NK-92 (cell line): ENCODE measurements around the gene ZNF487.
A peak's percentile ranks its signal among the peaks of the same experiment; 100 is the strongest.
"Not testable (repeated sequence)": the region's sequence is repeated elsewhere in the genome, so short reads cannot be mapped to it uniquely, and the experiment has no call there.

Experiments
- DNase-seq: peaks from one replicate; lab custom pipeline; 2025; ENCODE audit not compliant: unreplicated experiment; lab: John Stamatoyannopoulos, UW

The ZNF487 gene

DNA sequence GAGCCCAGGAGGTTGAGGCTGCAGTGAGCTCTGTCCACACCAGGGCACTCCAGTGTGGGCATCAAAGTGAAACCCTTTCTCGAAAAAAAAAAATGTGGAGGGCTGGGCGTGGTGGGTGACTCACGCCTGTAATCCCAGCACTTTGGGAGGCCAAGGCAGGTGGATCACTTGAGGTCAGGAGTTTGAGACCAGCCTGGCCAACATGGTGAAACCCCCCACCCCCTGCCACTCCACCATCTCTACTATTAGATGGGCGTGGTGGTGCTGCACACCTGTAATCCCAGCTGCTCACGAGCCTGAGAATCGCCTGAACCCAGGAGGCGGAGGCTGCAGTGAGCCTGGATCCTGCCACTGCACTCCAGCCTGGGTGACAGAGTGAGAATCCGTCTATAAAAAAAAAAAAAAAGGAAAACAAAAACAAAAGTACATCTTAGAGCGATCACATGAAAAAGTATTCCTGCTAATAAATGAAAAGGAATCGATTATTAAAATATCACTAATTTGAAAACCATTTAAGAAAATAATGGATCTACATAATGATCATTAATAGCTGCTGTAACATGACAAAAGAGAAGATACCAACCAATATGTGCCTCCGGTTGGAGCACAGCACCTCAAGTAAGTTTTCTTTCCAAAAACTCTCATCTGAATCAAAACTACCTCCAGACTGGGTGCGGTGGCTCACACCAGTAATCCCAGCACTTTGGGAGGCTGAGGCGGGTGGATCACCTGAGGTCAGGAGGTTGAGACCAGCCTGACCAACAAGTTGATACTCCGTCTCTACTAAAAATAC lies 32.8 kb upstream of the ZNF487 start:
- DNase-seq: no peak

DNA sequence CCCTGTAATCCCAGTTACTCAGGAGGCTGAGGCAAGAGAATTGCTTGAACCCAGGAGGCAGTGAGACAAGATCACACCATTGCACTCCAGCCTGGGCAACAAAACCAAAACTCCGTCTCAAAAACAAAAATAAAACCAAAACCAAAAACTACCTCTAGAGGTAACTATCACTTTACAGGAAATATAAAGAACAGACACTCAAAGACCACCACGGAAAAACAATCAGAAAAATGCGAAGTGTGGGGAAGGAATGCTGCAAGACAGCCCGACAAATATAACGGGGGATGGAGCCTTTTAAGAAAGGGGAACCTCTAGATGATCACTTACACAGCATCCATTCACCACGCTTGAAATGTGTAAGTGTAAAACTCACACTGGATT lies 32.2 kb upstream of the ZNF487 start:
- no peak for DNase-seq

DNA sequence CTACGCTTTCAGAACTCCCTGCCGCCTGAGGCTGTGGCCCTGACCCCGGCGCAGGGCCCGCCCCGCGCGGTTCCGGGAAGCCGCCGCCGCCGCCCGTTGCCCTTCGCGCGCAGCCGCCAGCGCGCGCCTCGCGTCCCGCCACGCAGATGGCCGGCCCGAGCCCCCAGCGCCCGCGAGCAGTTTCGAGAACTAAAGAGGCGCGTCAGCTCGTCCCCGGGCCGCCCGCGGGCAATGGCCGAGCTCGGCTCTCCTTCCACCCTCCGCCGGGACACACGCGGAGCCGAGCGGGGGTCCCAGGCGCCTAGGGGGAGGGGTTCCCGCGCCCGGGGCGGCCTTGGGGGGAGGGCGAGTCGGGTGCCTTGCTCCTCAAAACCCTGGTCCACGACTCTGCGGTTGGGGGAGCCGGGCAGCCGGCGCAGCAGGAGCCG lies 29.7 kb upstream of the ZNF487 start:
- DNase-seq: no peak

DNA sequence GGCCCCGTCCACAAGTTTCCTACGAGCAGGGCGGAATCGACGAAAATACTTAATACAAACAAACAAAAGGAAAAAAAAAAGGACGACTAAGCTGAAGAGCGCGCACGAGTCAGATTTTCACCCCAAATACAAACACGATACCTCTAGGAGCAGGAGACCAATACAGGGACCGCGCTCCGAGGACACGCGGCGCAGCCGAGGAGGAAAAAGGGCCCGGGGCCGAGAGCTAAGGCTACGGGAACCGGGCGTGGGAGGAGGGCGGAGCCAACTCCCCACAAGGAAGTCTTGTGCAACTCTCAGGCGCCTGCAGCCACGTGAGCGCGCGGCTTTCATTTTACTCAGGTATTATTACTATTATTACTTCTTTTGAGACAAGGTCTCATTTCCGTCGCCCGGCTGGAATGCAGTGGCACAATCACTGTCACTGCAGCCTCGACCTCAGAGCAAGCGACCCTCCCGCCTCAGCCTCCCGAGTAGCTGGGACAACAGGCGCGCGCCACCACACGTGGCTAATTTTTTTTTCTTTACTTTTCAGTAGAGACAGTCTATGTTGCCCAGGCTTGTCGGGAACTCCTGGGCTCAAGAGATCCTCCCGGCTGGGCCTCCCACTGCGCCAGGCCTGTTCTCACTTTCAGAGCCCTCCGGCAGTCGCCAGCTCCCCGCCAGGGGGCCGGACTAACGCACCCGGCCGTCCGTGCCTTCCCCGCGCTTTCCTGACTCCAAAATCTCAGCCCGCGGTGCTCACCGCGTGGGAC lies 29.2 kb upstream of the ZNF487 start:
- DNase-seq: no peak

DNA sequence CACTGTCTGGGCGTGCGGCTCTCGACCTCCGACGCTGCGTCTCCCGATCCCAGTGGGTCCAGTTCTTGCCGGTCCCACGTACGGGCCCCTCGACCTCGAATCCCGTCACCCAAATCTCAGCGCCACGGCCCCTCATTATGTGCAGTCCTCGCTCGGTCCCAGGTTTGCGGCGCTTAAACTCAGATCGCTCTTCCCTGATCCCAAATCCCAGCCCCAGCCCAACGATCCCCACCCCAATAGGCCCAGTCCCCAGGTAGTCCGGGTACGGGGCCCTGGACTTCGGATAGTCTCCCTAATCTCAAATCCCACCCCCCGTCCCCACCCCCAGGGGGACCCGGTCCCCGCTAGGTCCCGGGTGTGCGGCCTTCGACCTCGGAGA lies 28.6 kb upstream of the ZNF487 start:
- DNase-seq: no peak

DNA sequence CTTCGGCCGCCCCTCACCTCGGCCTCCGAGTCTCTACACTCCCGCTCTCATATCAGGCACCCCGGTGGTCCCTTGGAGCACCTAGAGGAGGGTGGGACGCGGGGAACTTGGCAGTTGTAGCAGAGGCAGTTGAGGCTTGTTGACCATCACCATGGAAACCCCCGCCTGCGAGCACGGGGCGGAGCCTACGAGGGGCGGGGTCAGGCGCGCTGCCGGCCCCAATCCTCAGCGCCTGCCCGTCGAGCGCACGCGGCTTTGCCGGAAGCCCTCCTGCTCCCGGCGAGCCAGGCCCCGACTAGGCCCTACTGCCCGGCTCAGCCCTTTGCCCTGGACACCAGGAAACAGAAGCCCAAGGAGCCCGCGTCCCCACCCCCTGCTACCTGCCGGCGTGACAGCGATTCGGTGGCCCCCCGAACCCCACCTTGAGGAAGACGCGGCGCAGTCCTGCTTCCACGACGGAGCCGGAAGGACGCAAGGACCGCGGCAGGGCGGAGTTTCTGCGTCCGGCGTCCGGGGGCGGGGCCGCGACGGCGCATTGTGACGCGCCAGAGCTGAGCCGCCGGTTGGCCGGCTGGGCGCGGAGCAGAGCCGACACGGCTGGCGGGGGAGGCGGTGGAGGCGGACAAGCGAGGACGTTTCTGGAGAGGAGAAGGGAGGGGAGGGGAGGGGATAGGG lies 28.1 kb upstream of the ZNF487 start, which contains the start of gene HNRNPF:
Gene HNRNPF, minus strand, starts transcription at position 477 of the 675 bp plus-strand sequence. CDS start 21,302 bp downstream, outside the sequence.
- peak; percentile 57 for DNase-seq

DNA sequence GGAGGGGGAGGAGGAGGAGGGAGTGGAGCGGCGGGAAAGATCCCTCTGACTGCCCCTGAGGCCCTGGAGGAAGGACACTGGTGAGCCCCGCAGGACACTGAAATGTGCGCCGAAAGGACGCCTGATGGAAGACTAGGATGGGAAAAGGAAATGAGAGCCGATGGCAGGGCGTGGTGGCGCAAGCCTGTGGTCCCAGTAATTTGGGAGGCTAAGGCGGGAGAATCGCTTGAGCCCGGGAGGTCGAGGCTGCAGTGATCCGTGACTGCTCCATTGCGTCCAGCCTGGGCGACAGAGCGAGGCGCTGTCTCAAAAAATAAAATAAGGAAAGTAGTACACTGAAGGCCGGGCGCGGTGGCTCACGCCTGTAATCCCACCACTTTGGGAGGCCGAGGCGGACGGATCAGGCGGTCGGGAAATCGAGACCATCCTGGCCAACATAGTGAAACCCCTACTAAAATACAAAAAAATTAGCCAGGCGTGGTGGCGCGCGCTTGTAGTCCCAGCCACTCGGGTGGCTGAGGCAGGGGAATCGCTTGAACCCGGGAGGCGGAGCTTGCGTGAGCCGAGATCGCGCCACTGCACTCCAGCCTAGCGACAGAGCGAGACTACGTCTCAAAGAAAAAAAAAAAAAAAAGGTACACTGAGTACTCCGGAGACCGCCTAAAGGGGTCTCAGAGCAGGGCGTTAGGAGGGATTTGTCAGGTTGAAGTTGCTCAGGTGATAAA lies 27.4 kb upstream of the ZNF487 start:
- no peak for DNase-seq

DNA sequence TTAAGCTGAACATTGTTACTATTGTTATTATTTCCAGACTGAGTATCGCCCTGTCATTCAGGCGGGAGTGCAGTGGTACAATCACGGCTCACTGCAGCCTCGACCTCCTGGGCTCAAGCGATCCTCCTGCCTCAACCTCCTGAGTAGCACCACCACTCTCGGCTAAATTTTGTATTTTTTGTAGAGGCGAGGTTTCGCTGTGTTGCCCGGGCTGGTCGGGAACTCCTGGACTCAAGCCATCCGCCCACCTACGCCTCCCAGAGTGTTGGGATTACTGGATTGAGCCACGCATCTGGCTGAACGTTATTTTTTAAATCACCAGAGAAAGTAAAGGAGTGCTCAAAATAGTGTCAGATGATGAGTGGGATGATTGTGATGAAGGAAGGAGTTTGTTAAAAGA lies 26.6 kb upstream of the ZNF487 start:
- DNase-seq: no peak

DNA sequence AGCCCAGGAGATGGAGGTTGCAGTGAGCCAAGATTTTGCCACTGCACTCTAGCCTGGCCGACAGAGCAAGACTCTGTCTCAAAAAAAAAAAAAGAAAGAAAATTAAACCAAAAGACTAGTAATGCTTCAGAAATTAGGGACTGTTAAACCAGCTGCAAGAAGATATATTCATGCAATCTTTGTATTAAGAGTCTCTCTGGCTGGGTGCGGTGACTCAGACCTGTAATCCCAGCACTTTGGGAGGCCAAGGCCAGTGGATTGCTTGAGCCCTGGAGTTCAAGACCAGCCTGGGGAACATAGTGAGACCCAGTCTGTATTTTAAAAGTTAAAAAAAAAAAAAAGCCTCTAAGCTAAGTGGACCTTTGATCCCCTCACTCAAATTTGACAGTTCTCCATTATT lies 25.4 kb upstream of the ZNF487 start:
- no peak for DNase-seq

DNA sequence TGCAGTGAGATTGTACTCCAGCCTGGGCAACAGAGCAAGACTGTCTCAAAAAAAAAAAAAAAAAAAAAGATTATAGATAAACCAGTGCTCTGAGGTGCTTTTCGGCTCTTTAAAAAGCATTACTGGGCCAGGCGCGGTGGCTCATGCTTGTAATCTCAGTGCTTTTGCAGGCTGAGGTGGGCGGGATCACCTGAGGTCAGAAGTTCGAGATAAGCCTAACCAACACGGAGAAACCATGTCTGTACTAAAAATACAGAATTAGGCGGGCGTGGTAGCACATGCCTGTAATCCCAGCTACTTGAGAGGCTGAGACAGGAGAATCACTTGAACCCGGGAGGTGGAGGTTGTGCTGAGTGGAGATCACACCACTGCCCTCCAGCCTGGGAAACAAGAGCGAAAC lies 21.4 kb upstream of the ZNF487 start:
- DNase-seq: no peak

DNA sequence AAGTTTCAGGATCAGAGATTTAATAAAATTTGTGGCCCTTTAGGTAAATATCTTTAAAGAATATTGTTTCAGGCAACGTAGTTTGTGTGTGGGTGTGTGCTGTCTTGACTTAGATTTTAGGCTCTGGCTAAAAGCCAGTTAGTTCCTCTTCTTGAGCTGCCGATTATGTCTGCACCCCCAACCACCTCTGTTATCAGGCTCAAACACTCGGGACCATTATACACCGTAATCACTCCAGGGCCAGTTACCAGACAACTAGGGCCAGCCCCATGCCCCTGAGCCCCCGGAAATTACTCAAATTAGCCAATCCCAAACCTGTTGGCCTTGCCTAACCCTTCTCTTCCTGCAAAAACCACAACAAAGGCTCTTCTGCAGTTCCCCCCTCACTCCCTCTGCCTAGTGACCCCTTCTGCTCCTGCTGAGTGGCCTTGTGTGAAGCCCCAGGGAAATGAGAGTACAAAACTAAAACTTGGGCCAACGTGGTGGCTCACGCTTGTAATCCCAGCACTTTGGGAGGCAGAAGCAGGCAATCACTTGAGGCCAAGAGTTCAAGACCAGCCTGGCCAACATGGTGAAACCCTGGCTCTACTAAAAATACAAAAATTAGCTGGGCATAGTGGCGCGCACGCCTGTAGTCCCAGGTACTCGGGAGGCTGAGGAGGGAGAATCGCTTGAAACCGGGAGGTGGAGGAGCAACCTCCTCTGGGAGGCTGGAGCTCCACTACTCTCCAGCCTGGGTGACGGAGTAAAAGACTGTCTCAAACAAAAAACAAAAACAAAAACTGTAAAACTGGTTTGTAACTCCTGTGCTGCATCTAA lies 18.8 kb upstream of the ZNF487 start:
- DNase-seq: no peak

DNA sequence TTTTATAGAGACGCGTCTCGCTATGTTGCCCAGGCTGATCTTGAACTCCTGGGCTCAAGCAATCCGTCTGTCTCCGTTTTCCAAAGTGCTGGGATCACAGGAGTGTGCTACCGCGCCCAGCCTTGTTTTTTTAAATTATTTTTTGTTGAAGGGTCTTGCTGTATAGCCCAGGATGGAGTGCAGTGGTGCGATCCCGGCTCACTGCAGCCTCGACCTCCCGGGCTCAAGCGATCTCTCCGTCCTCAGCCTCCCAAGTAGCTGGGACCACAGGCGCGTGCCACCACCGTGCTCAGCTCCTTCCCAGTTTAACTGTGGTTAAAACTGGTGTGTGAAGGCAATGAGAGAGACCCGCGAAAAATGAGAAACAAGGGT lies 16.9 kb upstream of the ZNF487 start:
- no peak for DNase-seq

DNA sequence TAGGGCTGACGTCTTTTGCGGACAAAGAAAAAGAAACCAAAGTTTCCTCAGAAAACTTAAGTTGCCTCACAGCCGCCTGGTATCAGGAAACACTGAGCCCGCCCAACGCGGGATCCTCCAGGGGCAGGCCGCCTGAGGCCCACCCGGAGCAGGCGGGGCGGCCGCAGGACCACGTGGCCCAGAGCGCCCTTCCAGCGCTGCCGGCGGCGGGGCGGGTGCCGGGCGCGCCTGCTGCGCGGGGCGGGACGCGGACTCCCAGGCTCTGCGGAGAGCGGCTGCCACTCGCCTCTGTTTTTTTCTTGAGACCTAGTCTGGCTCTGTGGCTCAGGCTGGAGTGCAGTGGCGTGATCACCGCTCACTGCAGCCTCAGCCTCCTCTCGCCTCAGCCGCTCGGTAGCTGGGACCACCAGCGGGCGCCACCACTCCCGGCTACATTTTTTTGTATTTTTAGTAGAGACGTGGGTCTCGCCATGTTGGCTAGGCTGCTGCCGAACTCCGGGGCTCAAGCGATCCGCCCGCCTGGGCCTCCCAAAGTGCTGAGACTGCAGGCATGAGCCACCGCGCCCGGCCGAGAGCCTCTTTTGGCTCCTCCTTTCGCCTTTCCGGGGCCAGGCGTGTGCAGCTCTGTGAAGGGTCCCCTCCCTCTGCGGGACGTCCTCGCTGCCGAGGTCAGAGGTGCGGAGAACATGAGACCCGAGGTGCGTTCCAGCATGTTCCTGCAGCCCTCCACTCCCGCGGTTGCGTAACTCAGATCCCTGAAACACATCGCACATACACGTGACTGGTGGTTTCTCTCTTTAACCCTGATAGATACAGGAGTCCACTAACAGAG lies 16.3 kb upstream of the ZNF487 start:
- DNase-seq: peak; percentile 9

DNA sequence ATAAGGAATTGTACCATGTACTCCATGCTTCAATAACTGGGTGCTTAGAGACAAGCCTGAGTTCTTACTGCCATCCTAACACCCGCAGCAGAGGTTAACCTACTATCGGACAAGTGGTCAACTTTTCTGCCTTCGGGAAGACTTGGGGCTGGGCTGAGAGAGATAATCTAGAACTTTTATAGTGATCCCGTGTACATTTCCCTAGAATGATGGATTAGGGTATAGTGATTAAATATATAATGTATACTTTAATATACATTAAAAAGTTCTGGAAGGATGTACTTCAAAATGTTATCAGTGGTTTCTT lies 15.8 kb upstream of the ZNF487 start:
- DNase-seq: no peak

DNA sequence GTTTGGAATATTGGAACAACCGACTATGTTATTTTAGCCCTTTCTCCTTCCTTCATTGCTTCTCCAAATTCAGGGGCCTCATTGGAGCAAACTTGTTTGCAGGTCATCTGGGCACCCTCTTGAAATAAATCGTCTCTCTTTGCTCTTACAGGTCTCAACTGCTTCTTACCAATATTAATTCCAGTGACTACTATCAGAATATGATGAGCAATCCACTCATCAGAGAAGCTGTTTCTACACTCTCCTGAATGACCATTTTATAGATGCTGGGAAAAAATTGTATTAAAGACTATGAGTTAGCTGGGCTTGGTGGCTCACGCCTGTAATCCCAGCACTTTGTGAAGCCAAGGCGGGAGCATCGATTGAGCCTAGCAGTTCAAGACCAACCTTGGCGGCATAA lies 15.4 kb upstream of the ZNF487 start:
- DNase-seq: no peak

DNA sequence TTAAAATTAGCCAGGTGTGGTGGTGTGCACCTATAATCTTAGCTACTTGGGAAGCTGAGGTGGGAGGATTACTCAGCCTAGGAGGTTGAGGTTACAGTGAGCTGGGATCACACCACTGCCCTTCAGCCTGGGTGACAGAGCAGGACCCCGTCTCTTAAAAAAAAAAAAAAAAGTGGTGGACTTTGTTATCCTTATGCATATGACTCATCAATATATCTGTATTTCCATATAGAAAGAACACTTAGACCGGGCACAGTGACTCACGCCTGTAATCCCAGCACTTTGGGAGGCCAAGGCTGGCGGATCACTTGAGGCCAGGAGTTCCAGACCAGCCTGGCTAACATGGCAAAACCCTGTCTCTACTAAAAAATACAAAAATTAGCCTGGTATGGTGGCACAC lies 15.0 kb upstream of the ZNF487 start:
- not testable (repeated sequence) for DNase-seq

DNA sequence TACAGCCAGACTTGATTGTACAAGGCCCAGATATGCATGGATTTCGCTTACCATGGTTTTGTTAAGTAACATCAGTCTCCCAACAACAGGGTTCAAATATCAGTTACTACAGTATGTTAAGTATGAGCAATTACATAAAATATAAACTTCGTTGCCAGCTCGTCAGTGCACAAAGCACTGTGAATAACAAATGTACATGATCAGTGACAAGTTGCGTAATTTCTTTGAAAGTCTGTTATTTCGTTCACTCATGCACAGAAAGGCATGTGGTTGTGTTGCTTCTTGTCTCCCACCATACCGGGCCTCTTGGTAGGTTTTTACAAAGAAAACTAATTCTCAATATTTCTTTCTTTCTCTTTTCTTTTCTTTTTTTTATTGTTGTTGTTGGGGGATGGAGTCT lies 12.5 kb upstream of the ZNF487 start:
- DNase-seq: no peak

DNA sequence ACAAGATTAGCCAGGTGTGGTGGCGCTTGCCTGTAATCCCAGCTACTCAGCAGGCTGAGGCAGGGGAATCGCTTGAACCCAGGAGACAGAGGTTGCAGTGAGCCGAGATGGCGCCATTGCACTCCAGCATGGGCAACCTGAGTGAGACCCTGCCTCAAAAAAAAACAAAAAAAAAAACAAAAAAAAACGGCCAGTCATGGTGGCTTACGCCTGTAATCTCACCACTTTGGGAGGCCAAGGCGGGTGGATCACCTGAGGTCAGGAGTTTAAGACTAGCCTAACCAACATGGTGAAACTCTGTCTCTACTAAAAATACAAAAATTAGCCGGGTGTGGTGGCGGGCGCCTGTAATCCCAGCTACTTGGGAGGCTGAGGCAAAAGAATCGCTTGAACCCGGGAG lies 10.4 kb upstream of the ZNF487 start:
- not testable (repeated sequence) for DNase-seq

DNA sequence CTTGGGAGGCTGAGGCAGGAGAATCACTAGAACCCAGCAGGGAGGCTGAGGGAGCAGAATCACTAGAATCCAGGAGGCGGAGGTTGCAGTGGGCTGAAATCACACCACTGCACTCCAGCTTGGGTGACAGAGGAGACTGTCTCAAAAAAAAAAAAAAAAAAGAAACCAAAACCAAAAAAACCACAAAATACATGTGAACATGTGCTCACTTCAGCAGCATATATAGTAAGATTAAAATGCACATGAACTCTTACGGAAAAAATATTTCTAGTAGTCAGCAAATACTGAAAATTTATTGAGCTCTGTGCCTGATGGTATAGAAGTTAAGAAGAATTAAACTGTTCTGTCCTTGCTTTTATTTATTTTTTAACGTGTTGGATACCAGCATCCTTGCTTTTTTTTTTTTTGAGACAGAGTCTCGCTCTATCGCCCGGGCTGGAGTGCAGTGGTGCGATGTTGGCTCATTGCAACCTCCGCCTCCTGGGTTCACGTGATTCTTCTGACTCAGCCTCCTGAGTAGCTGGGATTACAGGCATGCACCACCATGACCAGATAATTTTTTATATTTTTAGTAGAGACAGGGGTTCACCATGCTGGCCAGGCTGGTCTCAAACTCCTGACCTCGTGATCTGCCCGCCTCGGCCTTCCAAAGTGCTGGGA lies 9.6 kb upstream of the ZNF487 start:
- DNase-seq: no peak
